MM.1S (cell line): ENCODE results near the gene KIF17.

Experiments used
- EZH2 ChIP-seq: fragments of 300-600 bp; sonication (generic); optimal IDR thresholded peaks from 2 replicates; pipeline ENCODE3; 2017; ENCODE audit warnings: low read depth, mild to moderate bottlenecking, antibody characterized with exemption, low read length, mixed read lengths
- EZH2phosphoT487 ChIP-seq: fragments of 300-600 bp; sonication (generic); IDR thresholded peaks from 2 replicates; pipeline ENCODE4 v1.6.1; 2018; ENCODE audit warnings: antibody characterized with exemption, low read length
- TF ChIP-seq, protein P1 (sequence below): fragments of 300-600 bp; sonication (generic); IDR thresholded peaks from 2 replicates; pipeline ENCODE4 v1.5.1; 2016; ENCODE audit warnings: antibody characterized with exemption, low read length, mixed read lengths

- TF ChIP-seq, protein P1, sequence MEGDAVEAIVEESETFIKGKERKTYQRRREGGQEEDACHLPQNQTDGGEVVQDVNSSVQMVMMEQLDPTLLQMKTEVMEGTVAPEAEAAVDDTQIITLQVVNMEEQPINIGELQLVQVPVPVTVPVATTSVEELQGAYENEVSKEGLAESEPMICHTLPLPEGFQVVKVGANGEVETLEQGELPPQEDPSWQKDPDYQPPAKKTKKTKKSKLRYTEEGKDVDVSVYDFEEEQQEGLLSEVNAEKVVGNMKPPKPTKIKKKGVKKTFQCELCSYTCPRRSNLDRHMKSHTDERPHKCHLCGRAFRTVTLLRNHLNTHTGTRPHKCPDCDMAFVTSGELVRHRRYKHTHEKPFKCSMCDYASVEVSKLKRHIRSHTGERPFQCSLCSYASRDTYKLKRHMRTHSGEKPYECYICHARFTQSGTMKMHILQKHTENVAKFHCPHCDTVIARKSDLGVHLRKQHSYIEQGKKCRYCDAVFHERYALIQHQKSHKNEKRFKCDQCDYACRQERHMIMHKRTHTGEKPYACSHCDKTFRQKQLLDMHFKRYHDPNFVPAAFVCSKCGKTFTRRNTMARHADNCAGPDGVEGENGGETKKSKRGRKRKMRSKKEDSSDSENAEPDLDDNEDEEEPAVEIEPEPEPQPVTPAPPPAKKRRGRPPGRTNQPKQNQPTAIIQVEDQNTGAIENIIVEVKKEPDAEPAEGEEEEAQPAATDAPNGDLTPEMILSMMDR = no peak
- TF ChIP-seq EZH2 (no peak), EZH2phosphoT487 (no peak)
These were observed 6.3 kb downstream of the KIF17 start for GRCh38 chr1:20711285-20712214.
